Esophagus muscularis mucosa (tissue), 4 donors: Measurements from ENCODE around the gene STRC. TPM values are rescaled to one million over a fixed set of nuclear protein-coding genes. Genes with fewer than 3 reads are reported as not detected.
"Not testable (repeated sequence)": the region's sequence is repeated elsewhere in the genome, so short reads cannot be mapped to it uniquely, and the experiment has no call there.

Source experiments
- DNase-seq: peaks from one replicate; pipeline ENCODE4 v3.0.0-alpha.2; 2017; ENCODE audit errors: extremely low spot score
- H3K27ac ChIP-seq, 4 donors: fragments of 200-600 bp; sonication (generic); replicated peaks in 1 of 4; 1 replicate in 3 of 4; 2 replicates in 1 of 4; pipeline ENCODE4 v1.5.1; 2016 to 2019; ENCODE audit warnings: mild to moderate bottlenecking in 1 of 4
- H3K27me3 ChIP-seq, 4 donors: fragments of 200-600 bp; sonication (generic); one replicate each; pipeline versions ENCODE4 v1.5.1 to v1.6.0; 2016 to 2019
- H3K36me3 ChIP-seq, 4 donors: fragments of 200-600 bp; sonication (generic); one replicate each; pipeline ENCODE4 v1.5.1; 2016 to 2019
- H3K4me1 ChIP-seq, 4 donors: fragments of 200-600 bp; sonication (generic); one replicate each; pipeline ENCODE4 v1.5.1; 2016 to 2019
- H3K4me3 ChIP-seq, 4 donors: fragments of 200-600 bp; sonication (generic); 1 replicate in 2 of 4; 2 replicates in 2 of 4; pipeline ENCODE4 v1.5.1; 2016 to 2019; ENCODE audit warnings: mild to moderate bottlenecking in 4 of 4, moderate library complexity in 1 of 4
- H3K9me3 ChIP-seq, 4 donors: fragments of 200-600 bp; sonication (generic); 1 replicate in 3 of 4; 2 replicates in 1 of 4; pipeline ENCODE4 v1.5.1; 2016 to 2019
- CTCF ChIP-seq, 3 experiments: fragments of 200-600 bp in 2 of 3; fragments of 450-650 bp in 1 of 3; sonication (generic) in 2 of 3; IDR thresholded peaks; one replicate each; pipeline ENCODE4 v1.5.1; 2017 to 2019; ENCODE audit warnings: antibody characterized with exemption in 3 of 3, mild to moderate bottlenecking in 2 of 3, moderate library complexity in 1 of 3
- EP300 ChIP-seq: sonication (generic); formaldehyde crosslinking; IDR thresholded peaks from one replicate; pipeline ENCODE4 v1.6.1; 2017; ENCODE audit warnings: antibody characterized with exemption
- POLR2A ChIP-seq: fragments of 450-650 bp; IDR thresholded peaks from one replicate; pipeline ENCODE4 v1.6.1; 2017; ENCODE audit warnings: antibody characterized with exemption, moderate library complexity, mild to moderate bottlenecking, low read depth
- POLR2AphosphoS5 ChIP-seq, 2 donors: sonication (generic); formaldehyde crosslinking; IDR thresholded peaks; one replicate each; pipeline ENCODE4 v1.6.1; 2017; ENCODE audit warnings: antibody characterized with exemption in 2 of 2
- WGBS: methylation state at CpG from one replicate; pipeline ENCODE4 v1.1.5; 2018; 5-methylcytosine and 5-hydroxymethylcytosine counted together
- intact Hi-C: fragments of 100-400 bp; cut with DNase I; formaldehyde crosslinking; loops from one replicate; pipeline ENCODE4 v1.15.1; 2023
- total RNA-seq, 4 donors: library from RNA; depleted of rRNA; stranded (reverse); fragments of >200 nt; gene quantifications; one replicate each; pipeline versions ENCODE4 v1.1.0 to v1.2.1, GENCODE V29; 2016

STRC gene
- under 1 TPM in 2 of 4 donors, not detected in 2; under 0.01 to 0.06 TPM for total RNA-seq

- H3K27me3 ChIP-seq = peaks cover 0 to 23% (median 0%) of the 10 kb centered on the region in 4 donors
- H3K9me3 ChIP-seq, H3K36me3 ChIP-seq, H3K4me3 ChIP-seq, H3K4me1 ChIP-seq, intact Hi-C loops, DNase-seq, H3K27ac ChIP-seq: not testable (repeated sequence)
- WGBS = no CpG with 5 or more reads among the region's 2 CpGs
Observed at GRCh38 chr15:43618700-43619099, at the start of gene STRC. STRC (minus strand) TSS chr15:43618800; CDS start chr15:43618722, 78 bp downstream.

- intact Hi-C loops, H3K27me3 ChIP-seq, H3K4me3 ChIP-seq, H3K27ac ChIP-seq, H3K9me3 ChIP-seq, H3K4me1 ChIP-seq, DNase-seq, H3K36me3 ChIP-seq: not testable (repeated sequence)
- WGBS = 60% methylated on average over 1 of the region's 1 CpG
Observed at GRCh38 chr15:43666177-43666576, 47.6 kb upstream of the STRC start.

GRCh38 chr15:43663333-43663732 is 44.7 kb upstream of the STRC start:
- DNase-seq, H3K4me1 ChIP-seq, H3K9me3 ChIP-seq, intact Hi-C loops, H3K4me3 ChIP-seq, H3K27me3 ChIP-seq, H3K36me3 ChIP-seq, H3K27ac ChIP-seq: not testable (repeated sequence)
- no CpG with 5 or more reads among the region's 8 CpGs for WGBS

GRCh38 chr15:43662293-43662692 is 43.7 kb upstream of the STRC start:
- H3K36me3 ChIP-seq, H3K4me1 ChIP-seq, intact Hi-C loops, H3K27me3 ChIP-seq, H3K9me3 ChIP-seq, DNase-seq, H3K27ac ChIP-seq, H3K4me3 ChIP-seq: not testable (repeated sequence)
- WGBS = no CpG with 5 or more reads among the region's 2 CpGs

- H3K4me3 ChIP-seq, DNase-seq, H3K27ac ChIP-seq, H3K27me3 ChIP-seq, H3K9me3 ChIP-seq, H3K4me1 ChIP-seq, H3K36me3 ChIP-seq, intact Hi-C loops: not testable (repeated sequence)
- no CpG with 5 or more reads among the region's 10 CpGs for WGBS
Observed at GRCh38 chr15:43659727-43660126, 41.1 kb upstream of the STRC start.

GRCh38 chr15:43649430-43649926 is 30.9 kb upstream of the STRC start:
- peaks cover 3 to 30% (median 20%) of the 10 kb centered on the region in 4 donors for H3K36me3 ChIP-seq
- DNase-seq, H3K27me3 ChIP-seq, H3K4me1 ChIP-seq, H3K27ac ChIP-seq, H3K9me3 ChIP-seq, intact Hi-C loops, H3K4me3 ChIP-seq: not testable (repeated sequence)
- WGBS = 99% methylated on average over 14 of the region's 16 CpGs

- no peaks in the 10 kb centered on the region for H3K9me3 ChIP-seq
- no peak for DNase-seq
- H3K4me3 ChIP-seq = no peak within 1 kb of the TSS
- 88% methylated on average over 65 of the region's 85 CpGs for WGBS
- no peaks in the 10 kb centered on the region for H3K4me1 ChIP-seq
- TF ChIP-seq POLR2A (no peak), POLR2AphosphoS5 (IDR thresholded peaks at IDR 0.05) (no peak), CTCF (IDR thresholded peaks at IDR 0.05) (no peak), EP300 (no peak)
- peaks cover 3 to 30% (median 20%) of the 10 kb centered on the region in 4 donors for H3K36me3 ChIP-seq
- H3K27me3 ChIP-seq = no peaks in the 10 kb centered on the region
- intact Hi-C loops = no loop called here
- no peak within 1 kb of the TSS for H3K27ac ChIP-seq
Observed at GRCh38 chr15:43648649-43649429, 30.2 kb upstream of the STRC start, which contains the start of gene CATSPER2. CATSPER2 (minus strand) TSS chr15:43648844; CDS start chr15:43648061, 783 bp downstream.

- H3K4me1 ChIP-seq, DNase-seq, H3K27ac ChIP-seq, H3K27me3 ChIP-seq, H3K9me3 ChIP-seq, intact Hi-C loops, H3K36me3 ChIP-seq, H3K4me3 ChIP-seq: not testable (repeated sequence)
- WGBS = 98% methylated on average over 8 of the region's 8 CpGs
Observed at GRCh38 chr15:43638464-43639204, 20.0 kb upstream of the STRC start.

GRCh38 chr15:43626937-43627336 is 8.3 kb upstream of the STRC start:
- intact Hi-C loops, H3K36me3 ChIP-seq, H3K4me3 ChIP-seq, H3K9me3 ChIP-seq, H3K4me1 ChIP-seq, H3K27me3 ChIP-seq, DNase-seq, H3K27ac ChIP-seq: not testable (repeated sequence)
